ENCODE measurements around the gene NEK5.

GRCh38 chr13:52173373-52173772, 44.5 kb upstream of the NEK5 start:
- TF ChIP-seq CTCF (IDR thresholded peaks at IDR 0.05; ENCODE audit: extremely low read depth in 1 of 2, insufficient read depth in 1 of 2, low read depth in 1 of 2, low read length in 2 of 2) (no peak), POLR2A (IDR thresholded peaks at IDR 0.05; ENCODE audit: low read depth, low read length) (no peak), MYC (IDR thresholded peaks at IDR 0.05; ENCODE audit: low read depth, low read length) (no peak), FOS (IDR thresholded peaks at IDR 0.05; ENCODE audit: borderline replicate concordance, insufficient read depth, low read length) (no peak), MAX (IDR thresholded peaks at IDR 0.05; ENCODE audit: insufficient read depth, insufficient read length) (no peak)

Measured in endothelial cell of umbilical vein (primary cell).